Smooth muscle cell of the brain vasculature (primary cell): ENCODE data around the gene RPA3.
A peak's percentile ranks its signal among the peaks of the same experiment; 100 is the strongest.

Experiments used
- DNase-seq: peaks from one replicate; pipeline ENCODE4 v3.0.0-alpha.2; 2012; ENCODE audit warnings: low read depth, low spot score

Gene RPA3

GRCh38 chr7:7732621-7733281, 14.3 kb upstream of the RPA3 start:
- no peak for DNase-seq

DNA sequence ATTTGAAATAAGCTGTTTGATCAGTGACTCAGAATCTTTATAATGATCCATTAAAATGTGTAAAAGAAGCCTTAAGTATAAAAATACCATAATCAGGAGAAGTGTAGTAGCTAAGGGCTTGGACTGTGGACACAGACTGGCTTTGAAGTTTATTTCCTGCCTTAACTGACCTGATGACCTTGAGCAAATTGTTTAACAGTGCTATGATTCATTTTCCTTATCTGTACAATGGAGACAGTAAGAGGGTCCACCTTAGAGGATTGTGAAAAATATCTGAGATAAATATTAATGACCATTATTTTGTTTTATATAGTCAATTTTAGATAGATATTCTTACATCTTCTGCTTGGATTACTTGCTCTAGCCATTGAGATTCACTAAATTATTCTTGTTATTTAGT, 13.3 kb upstream of the RPA3 start:
- DNase-seq = no peak

- DNase-seq = no peak
Measured at GRCh38 chr7:7720750-7721621, 2.6 kb upstream of the RPA3 start.

DNA sequence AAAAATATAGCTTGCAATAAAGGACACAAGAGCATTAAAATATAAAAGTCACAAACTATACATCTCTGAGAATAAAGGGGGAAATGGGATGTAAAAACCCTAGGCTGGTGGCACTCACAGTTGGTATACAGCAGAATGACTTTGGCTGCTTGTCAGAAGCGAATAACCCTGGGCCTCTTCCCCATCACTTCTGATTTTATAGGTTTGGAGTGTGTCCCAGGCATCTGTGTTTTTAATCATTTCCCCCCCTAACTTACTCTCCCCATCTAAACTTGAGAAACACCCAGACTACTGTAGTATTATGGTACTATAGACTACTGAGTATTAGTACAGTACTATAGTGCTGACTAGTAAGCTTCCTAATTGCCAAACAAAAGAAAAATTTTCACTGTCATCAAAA, 1.8 kb upstream of the RPA3 start:
- no peak for DNase-seq

DNA sequence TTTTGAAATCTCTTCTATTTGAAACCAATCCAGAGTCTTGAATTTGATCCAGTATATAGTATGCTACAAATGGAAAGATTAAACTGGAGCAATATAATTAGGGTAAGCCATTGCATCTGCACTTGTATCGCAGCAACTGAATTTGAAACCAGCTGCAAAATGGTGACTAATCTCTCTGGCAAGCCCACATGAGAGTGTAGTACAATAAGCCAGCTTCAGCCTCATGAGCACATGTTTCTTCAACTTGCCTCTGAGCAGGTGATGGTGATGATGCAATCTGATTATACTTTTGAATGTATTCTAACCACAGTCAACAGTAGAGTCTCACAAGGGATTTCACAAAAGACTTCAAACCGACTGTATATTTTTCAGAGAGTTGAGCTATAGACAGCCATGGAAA, 829 bp upstream of the RPA3 start:
- peak; percentile 40 for DNase-seq

- no peak for DNase-seq
Measured at GRCh38 chr7:7713730-7714129, 4.7 kb downstream of the RPA3 start.

GRCh38 chr7:7710469-7710868, 7.9 kb downstream of the RPA3 start:
- no peak for DNase-seq

DNA sequence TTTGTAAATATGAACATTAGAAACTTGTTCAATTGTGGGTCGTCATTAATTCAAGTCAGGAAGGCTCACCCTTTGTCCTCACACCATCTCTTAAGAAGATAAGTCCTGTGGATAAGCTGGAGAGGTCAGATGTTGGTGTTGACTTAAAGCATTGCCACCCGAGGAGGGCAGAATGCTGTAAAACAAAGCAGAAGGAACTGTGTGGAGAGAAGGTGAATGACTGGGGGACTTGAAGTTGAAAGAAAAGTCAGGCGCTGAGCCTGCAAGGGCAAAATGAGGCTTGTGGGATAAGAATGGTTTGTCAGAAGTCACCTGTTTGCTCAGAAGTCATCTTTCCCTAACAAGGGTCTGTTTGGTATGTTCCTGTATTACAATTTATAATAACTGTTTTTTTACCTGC, 9.1 kb downstream of the RPA3 start:
- no peak for DNase-seq

GRCh38 chr7:7707806-7708205, 10.6 kb downstream of the RPA3 start:
- DNase-seq = no peak

GRCh38 chr7:7707246-7707645, 11.2 kb downstream of the RPA3 start:
- no peak for DNase-seq

GRCh38 chr7:7706556-7707172, 11.7 kb downstream of the RPA3 start:
- no peak for DNase-seq

GRCh38 chr7:7706101-7706511, 12.3 kb downstream of the RPA3 start:
- DNase-seq = no peak

DNA sequence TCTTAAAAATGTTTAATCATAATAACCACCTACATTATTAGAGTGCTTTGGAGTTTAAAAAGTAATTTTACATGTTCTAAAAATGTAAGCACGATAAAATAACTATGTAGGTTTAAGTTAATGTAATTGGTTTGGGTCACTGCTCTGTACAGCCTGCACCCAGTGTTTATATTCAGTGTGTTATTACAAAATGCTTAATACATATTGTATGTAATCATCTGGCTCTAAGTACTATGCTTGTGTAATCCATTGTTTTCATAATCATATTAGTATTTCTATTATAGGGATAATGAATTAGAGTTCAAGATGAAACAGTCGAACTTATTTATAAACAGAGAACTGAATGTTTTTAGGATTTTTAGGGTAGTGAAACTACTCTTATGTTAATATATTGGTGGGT, 13.1 kb downstream of the RPA3 start:
- DNase-seq = no peak

- no peak for DNase-seq
Measured at GRCh38 chr7:7704867-7705266, 13.5 kb downstream of the RPA3 start.

- DNase-seq = no peak
Measured at GRCh38 chr7:7703427-7703826, 15.0 kb downstream of the RPA3 start.

DNA sequence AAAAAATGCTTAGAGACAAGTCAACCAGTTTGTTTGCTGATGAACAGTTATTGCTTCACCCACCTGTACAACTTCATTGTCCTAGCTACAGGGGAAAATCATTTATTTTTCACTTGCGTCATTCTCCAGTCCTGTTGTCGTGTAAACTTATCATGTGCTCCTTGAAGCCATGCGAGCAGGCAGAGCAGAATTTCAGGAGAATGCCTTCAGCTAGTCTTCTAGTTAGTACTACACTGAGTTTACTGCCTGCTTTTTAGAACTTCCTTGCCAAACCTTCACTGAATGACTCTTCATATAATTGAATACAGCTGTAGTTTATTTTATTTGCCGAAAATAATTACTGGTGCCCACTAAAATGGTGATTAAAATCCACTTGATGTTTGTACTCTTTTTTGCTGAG, 15.6 kb downstream of the RPA3 start:
- DNase-seq = no peak

- DNase-seq = no peak
Measured at GRCh38 chr7:7701527-7701926, 16.9 kb downstream of the RPA3 start.

- no peak for DNase-seq
Measured at GRCh38 chr7:7699970-7700369, 18.4 kb downstream of the RPA3 start.

- no peak for DNase-seq
Measured at GRCh38 chr7:7699380-7699779, 19.0 kb downstream of the RPA3 start.

DNA sequence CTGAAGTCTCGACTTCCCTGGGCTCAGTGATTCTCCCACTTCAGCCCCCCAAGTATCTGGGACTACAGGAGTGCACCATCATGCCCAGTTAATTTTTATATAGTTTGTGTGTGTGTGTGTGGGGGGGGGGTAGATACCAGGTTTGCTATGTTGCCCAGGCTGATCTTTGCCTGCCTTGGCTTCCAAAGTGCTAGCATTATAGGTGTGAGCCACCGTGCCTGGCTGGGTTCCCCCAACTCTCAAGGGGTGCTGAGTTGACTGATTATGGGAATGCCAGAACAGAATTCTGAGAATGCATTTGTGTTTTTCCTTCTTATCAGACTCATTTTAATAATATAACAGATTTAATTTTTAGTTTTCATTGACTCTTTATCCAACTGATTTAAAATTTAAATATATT, 19.5 kb downstream of the RPA3 start:
- no peak for DNase-seq

DNA sequence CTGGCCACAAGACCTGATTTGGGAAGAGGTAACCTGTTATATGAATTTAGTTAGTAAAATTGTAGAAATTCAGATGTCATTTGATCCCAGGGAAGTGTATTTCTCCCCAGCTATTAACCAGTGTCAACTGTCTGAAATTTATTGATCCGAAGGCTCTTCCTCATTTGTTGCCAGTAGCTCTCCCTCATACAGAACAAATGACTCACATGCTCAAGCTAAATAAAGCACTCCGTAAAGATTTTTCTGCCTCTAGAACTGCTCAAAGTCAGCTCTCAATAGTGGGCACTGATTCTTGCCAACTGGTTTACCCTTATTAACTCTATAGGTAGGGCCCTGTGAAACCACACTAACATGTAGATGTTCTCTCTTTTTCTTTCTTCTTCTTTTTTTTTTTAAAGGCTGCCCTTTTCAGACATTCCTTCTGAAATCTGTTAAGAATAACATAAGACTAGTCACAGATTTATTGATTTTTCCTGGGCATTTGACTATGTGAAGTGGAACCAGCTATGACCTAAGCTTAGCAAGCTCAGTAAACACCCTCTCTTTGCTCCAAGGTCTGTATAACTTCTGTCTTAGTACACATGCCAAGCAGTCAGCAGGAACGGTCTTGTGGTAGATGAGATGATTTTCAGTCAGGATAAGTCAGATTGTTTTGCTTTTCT, 21.8 kb downstream of the RPA3 start:
- DNase-seq = no peak

GRCh38 chr7:7695111-7695817, 23.1 kb downstream of the RPA3 start:
- no peak for DNase-seq
